ENCODE measurements around the gene SPNS1. TPM values are rescaled to one million over a fixed set of nuclear protein-coding genes. Genes with fewer than 3 reads are reported as not detected.
A peak's percentile ranks its signal among the peaks of the same experiment; 100 is the strongest.
"Not testable (repeated sequence)": the region's sequence is repeated elsewhere in the genome, so short reads cannot be mapped to it uniquely, and the experiment has no call there.

SPNS1 gene
- total RNA-seq, 1 experiment from 2014 or later: 72.0 TPM

GRCh38 chr16:28998837-28999236 lies 24.3 kb downstream of the SPNS1 start:
- H3K9me3 ChIP-seq (ENCODE audit: insufficient read depth, low read depth): no peaks in the 10 kb centered on the region
- ChIA-PET CTCF (no interaction called here), POLR2A (ENCODE audit: unreplicated experiment) (no interaction called here)
- H3F3A ChIP-seq (ENCODE audit: insufficient read depth, low read depth): no peaks in the 10 kb centered on the region
- H4K20me1 ChIP-seq (ENCODE audit: insufficient read depth): no peaks in the 10 kb centered on the region
- H3K4me3 ChIP-seq: no peak overlapping the region
- H3K4me2 ChIP-seq: no peak overlapping the region
- no peaks in the 10 kb centered on the region for H3K36me3 ChIP-seq (ENCODE audit: low read depth)
- no peaks in the 10 kb centered on the region for H3K9me2 ChIP-seq (ENCODE audit: insufficient read depth)
- TF ChIP-seq EZH2 (IDR thresholded peaks at IDR 0.05; ENCODE audit: low read depth) (no peak), CTCF (conservative IDR thresholded peaks at IDR 0.05) (no peak)
- no peak overlapping the region for H2AFZ ChIP-seq
- no peak for DNase-seq
- H3K27ac ChIP-seq: no peak overlapping the region
- 0 out of 2 replicates have a peak, but pooled peaks cover 5% of the 10 kb centered on the region for H3K27me3 ChIP-seq (ENCODE audit: insufficient read depth, low read depth)
- no peaks in the 10 kb centered on the region for H3K79me2 ChIP-seq (ENCODE audit: low read depth)
- BruUV-seq (replicated peaks): no TSS peak
- H3K4me1 ChIP-seq (replicated peaks; ENCODE audit: insufficient read depth): no peaks in the 10 kb centered on the region
- intact Hi-C loops (cut with micrococcal nuclease; ENCODE audit: unreplicated experiment): no loop called here

GRCh38 chr16:28999577-28999976 lies 25.0 kb downstream of the SPNS1 start:
- TF ChIP-seq EZH2 (IDR thresholded peaks at IDR 0.05; ENCODE audit: low read depth) (no peak), CTCF (conservative IDR thresholded peaks at IDR 0.05) (no peak)
- intact Hi-C loops (cut with micrococcal nuclease; ENCODE audit: unreplicated experiment): no loop called here
- Histone ChIP-seq H2AFZ (no peak overlapping the region), H3K4me2 (no peak overlapping the region), H3F3A (ENCODE audit: insufficient read depth, low read depth) (no peaks in the 10 kb centered on the region), H3K27ac (no peak overlapping the region), H3K27me3 (ENCODE audit: insufficient read depth, low read depth) (0 out of 2 replicates have a peak, but pooled peaks cover 9% of the 10 kb centered on the region), H3K4me3 (no peak overlapping the region), H3K79me2 (ENCODE audit: low read depth) (no peaks in the 10 kb centered on the region), H3K9me3 (ENCODE audit: insufficient read depth, low read depth) (no peaks in the 10 kb centered on the region), H3K9me2 (ENCODE audit: insufficient read depth) (no peaks in the 10 kb centered on the region), H3K4me1 (replicated peaks; ENCODE audit: insufficient read depth) (no peaks in the 10 kb centered on the region), H4K20me1 (ENCODE audit: insufficient read depth) (no peaks in the 10 kb centered on the region), H3K36me3 (ENCODE audit: low read depth) (no peaks in the 10 kb centered on the region)
- no peak for DNase-seq
- ChIA-PET POLR2A (ENCODE audit: unreplicated experiment) (no interaction called here), CTCF (no interaction called here)
- BruUV-seq (replicated peaks): no TSS peak

DNA sequence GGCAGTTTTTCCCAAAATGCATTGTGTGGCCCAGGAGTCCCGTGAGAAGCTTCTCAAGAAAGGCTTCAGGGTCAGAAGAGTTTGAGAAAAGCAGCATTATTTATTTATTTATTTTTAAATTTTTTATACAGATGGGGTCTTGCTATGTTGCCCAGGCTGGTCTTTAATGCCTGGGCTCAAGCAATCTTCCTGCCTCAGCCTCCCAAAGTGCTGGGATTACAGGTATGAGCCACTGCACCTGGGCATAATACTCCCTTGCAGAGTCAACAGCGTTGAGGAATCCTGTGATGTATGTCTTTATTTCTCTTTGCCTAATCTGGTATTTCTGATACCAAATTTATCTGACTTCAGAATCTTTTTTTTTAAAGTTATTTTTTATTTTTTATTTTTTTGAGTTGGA lies 25.4 kb downstream of the SPNS1 start:
- TF ChIP-seq CTCF (conservative IDR thresholded peaks at IDR 0.05): no peak
- no peak for TF ChIP-seq EZH2 (IDR thresholded peaks at IDR 0.05; ENCODE audit: low read depth)
- H3K4me2 ChIP-seq: no peak overlapping the region
- ChIA-PET CTCF (no interaction called here), POLR2A (ENCODE audit: unreplicated experiment) (no interaction called here)
- H3K36me3 ChIP-seq (ENCODE audit: low read depth): no peaks in the 10 kb centered on the region
- no TSS peak for BruUV-seq (replicated peaks)
- H3K27ac ChIP-seq: no peak overlapping the region
- H3K9me2 ChIP-seq (ENCODE audit: insufficient read depth): no peaks in the 10 kb centered on the region
- H4K20me1 ChIP-seq (ENCODE audit: insufficient read depth): no peaks in the 10 kb centered on the region
- no peaks in the 10 kb centered on the region for H3F3A ChIP-seq (ENCODE audit: insufficient read depth, low read depth)
- no peaks in the 10 kb centered on the region for H3K79me2 ChIP-seq (ENCODE audit: low read depth)
- no peak overlapping the region for H2AFZ ChIP-seq
- H3K4me3 ChIP-seq: no peak overlapping the region
- intact Hi-C loops (cut with micrococcal nuclease; ENCODE audit: unreplicated experiment): no loop called here
- 0 out of 2 replicates have a peak, but pooled peaks cover 9% of the 10 kb centered on the region for H3K27me3 ChIP-seq (ENCODE audit: insufficient read depth, low read depth)
- DNase-seq: no peak
- H3K9me3 ChIP-seq (ENCODE audit: insufficient read depth, low read depth): no peaks in the 10 kb centered on the region
- no peaks in the 10 kb centered on the region for H3K4me1 ChIP-seq (replicated peaks; ENCODE audit: insufficient read depth)

DNA sequence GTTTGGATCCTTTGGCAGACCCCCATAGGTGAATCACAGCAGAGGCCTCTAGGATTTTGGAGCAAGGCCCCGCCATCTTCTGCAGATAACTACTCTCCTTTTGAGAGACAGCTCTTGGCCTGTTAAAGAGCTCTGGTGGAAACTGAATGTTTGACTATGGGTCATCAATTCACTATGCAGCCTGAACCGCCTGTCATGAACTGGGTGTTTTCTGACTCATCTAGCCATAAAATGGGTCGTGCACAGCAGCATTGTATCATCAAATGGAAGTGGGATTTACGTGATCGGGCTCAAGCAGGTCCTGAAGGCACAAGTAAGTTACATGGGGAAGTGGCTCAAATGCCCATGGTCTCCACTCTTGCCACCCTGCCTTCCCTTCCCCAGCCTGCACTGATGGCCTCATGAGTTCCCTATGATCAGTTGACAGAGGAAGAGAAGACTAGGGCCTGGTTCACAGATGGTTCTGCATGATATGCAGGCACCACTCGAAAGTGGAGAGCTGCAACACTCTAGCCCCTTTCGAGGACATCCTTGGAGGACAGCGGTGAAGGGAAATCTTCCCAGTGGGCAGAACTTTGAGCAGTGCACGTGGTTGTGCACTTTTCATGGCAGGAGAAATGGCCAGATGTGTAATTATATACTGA lies 30.0 kb downstream of the SPNS1 start:
- H3K79me2 ChIP-seq (ENCODE audit: low read depth); H3K4me3 ChIP-seq; H3K9me2 ChIP-seq (ENCODE audit: insufficient read depth); POLR2A ChIA-PET (ENCODE audit: unreplicated experiment); H2AFZ ChIP-seq; H3K27me3 ChIP-seq (ENCODE audit: insufficient read depth, low read depth); H4K20me1 ChIP-seq (ENCODE audit: insufficient read depth); H3K36me3 ChIP-seq (ENCODE audit: low read depth); CTCF ChIA-PET; H3F3A ChIP-seq (ENCODE audit: insufficient read depth, low read depth); intact Hi-C loops (cut with micrococcal nuclease; ENCODE audit: unreplicated experiment); H3K27ac ChIP-seq; H3K4me1 ChIP-seq (replicated peaks; ENCODE audit: insufficient read depth); BruUV-seq (replicated peaks); H3K4me2 ChIP-seq; H3K9me3 ChIP-seq (ENCODE audit: insufficient read depth, low read depth): not testable (repeated sequence)
- DNase-seq: peak in 1 of 2 experiments; percentile 22

Measured in PC-9 (cell line).